ENCODE data around the gene AHRR.

The AHRR gene

DNA sequence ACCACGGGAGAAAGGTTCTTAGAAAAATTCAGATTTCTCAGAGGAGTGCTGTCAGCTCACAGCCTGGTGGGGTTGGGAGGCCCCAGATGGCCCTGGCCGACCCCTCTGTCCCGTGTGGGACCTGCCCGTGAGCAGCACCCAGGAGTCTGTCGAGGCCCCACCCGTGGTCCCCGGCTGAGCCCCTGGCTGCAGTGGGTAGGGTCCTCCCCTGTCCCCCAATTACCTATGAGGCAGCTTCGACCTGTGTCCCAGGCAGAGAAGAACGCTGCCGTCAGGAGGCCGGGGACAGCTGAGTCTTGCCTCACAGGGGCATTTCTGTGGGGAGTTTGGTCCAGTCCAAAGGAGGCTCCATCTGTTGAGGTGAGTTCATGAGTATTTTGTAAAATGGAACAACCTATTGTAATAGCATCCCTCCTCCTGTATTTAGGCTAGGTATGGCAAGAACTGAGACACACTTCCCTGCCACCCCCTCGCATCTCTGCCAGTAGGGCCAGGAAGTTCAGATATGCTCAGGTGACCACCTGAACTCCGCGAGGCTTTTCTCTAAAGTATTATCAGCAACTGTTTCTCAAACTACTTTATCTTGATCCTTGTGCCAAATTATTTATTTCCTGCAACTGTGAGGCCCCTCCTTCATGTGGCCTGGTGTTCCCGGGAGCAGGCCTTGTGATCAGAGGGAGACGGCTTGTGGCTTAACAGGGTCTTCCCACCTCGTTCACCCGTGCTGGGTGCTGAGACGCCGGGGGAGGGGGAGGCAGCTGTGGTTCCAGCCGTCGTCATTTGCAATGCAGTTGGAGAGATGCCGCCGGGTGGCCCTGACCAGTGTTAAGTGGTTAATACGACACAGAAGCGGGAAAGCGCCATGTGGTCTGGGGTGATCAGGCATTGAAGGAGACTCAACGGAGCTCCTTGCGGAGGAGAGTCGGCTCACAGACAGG is 1.7 kb downstream of the AHRR start:
- no peak for DNase-seq (ENCODE audit: low read depth)
- TF ChIP-seq, protein P1, sequence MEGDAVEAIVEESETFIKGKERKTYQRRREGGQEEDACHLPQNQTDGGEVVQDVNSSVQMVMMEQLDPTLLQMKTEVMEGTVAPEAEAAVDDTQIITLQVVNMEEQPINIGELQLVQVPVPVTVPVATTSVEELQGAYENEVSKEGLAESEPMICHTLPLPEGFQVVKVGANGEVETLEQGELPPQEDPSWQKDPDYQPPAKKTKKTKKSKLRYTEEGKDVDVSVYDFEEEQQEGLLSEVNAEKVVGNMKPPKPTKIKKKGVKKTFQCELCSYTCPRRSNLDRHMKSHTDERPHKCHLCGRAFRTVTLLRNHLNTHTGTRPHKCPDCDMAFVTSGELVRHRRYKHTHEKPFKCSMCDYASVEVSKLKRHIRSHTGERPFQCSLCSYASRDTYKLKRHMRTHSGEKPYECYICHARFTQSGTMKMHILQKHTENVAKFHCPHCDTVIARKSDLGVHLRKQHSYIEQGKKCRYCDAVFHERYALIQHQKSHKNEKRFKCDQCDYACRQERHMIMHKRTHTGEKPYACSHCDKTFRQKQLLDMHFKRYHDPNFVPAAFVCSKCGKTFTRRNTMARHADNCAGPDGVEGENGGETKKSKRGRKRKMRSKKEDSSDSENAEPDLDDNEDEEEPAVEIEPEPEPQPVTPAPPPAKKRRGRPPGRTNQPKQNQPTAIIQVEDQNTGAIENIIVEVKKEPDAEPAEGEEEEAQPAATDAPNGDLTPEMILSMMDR (IDR thresholded peaks at IDR 0.05; ENCODE audit: control insufficient read depth, extremely low read depth, insufficient read depth) = no peak
- no peak overlapping the region for H3K4me3 ChIP-seq (ENCODE audit: low read depth, low read length)

DNA sequence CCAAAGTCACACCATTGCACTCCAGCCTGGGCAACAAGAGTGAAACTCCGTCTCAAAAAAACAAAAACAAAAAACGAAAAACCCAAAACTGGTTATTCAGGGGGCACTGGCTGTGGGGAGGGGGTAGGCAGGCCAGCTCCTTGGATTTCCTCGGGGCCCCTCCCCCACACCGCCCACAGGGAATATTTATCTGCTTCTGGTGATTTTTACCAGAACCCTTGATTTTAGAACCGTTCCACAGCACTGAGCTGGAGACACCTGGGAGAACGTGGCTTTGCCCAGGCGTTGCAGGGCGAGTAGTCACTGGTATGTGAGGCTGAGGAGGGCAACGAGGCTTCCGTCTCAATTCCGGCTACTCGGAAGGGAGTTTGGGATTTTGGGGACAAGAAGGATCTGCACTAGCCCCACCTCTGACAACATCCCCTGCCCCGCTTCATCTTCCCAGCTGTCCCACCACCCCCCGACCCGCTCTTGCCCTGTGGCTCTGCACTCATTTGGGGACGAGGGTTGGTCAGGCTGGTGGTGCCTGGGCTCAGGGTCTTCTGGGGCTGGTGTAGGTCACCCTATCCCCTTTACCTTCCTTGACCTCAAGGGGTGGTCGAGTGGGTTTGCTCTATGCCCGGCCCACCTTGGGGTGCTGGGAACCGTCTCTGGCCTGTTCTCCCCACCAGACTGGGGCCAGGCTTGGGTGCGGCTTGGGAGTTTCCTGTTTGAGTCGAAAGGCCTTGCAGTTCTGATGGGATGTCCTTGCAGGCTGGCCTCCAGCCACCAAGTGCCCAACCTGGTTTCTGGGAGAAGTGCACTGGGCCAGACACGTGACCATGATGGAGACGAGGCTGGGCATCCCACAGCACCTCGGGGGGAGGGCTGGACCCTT is 3.5 kb downstream of the AHRR start:
- TF ChIP-seq, protein P1 (IDR thresholded peaks at IDR 0.05; ENCODE audit: control insufficient read depth, extremely low read depth, insufficient read depth) = no peak
- no peak for DNase-seq (ENCODE audit: low read depth)
- no peak overlapping the region for H3K4me3 ChIP-seq (ENCODE audit: low read depth, low read length)

DNA sequence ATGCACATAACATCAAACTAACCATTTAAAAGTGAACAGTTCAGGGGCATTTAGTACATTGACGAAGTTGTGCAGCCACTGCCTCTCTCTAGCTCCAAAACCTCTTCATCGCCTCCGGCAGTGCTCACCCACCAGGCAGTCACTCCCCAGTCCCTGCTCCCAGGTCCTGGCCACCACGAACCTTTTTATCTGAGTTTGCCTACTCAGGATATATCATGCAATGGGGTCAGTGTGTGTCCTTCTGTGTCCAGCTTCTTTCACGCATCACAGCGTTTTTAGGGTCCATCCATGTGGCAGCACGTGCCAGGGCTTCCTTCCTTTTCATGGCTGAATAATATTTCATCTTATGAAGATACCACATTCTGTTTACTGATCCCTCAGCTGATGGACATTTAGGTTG is 4.6 kb downstream of the AHRR start:
- DNase-seq (ENCODE audit: low read depth) = no peak
- no peak overlapping the region for H3K4me3 ChIP-seq (ENCODE audit: low read depth, low read length)
- TF ChIP-seq, protein P1 (IDR thresholded peaks at IDR 0.05; ENCODE audit: control insufficient read depth, extremely low read depth, insufficient read depth) = no peak

DNA sequence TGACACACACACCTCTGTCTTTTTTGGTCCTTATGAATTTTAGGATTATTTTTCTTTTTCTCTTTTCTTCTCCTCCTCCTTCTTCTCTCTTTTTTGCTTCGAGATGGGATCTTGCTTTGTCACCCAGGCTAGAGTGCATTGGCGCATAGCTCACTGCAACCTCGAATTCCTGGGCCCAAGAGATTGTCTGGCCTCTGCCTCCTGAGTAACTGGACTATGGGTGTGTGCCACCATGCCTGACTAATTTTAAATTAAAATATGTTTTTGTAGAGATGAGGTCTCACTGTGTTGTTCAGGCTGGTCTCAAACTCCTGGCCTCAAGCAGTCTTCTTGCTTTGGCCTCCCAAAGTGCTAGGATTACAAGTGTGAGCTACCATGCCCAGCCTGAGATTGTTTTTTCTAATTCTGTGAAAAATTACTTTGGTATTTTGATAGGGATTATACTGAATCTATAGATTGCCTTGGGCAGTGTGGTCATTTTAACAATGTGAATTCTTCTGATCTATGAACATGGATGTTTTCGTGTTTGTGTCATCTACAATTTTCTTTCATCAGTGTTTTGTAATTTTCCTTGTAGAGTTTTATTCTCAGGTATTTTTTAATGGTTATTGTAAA is 7.7 kb downstream of the AHRR start:
- DNase-seq (ENCODE audit: low read depth) = no peak
- H3K4me3 ChIP-seq (ENCODE audit: low read depth, low read length) = no peak overlapping the region
- TF ChIP-seq, protein P1 (IDR thresholded peaks at IDR 0.05; ENCODE audit: control insufficient read depth, extremely low read depth, insufficient read depth) = no peak

DNA sequence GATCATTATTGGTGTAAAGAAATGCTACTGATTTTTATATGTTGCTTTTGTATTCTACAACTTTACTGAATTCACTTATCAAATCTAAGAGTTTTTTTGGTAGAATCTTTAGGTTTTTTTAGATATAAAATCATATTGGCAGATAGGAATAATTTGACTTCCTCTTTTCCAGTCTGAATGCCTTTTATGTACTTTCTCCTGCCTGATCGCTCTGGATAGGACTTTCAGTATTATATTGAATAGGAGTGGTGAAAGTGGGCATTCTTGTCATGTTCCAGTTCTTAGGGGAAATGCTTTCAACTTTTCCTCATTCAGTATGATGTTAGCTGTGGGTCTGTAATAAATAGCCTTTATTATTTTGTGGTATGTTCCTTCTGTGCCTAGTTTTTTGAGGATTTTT is 8.3 kb downstream of the AHRR start:
- TF ChIP-seq, protein P1 (IDR thresholded peaks at IDR 0.05; ENCODE audit: control insufficient read depth, extremely low read depth, insufficient read depth) = no peak
- no peak for DNase-seq (ENCODE audit: low read depth)
- H3K4me3 ChIP-seq (ENCODE audit: low read depth, low read length) = no peak overlapping the region

DNA sequence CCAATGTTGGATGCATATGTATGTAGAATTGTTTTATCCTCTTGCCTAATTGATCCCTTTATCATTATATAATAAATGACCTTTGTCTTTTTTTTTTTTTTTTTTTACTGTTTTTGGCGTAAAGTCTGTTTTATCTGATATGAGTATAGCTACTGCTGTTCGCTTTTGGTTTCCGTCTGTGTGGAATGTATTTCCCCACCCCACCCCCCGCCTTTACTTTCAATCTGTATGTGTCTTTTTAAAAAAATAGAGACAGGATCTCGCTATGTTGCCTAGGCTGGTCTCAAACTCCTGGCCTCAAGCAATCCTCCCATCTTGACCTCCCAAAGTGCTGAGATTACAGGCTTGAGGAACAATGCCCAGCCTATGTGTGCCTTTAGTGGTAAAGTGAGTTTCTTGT is 11.3 kb downstream of the AHRR start:
- no peak for DNase-seq (ENCODE audit: low read depth)
- TF ChIP-seq, protein P1 (IDR thresholded peaks at IDR 0.05; ENCODE audit: control insufficient read depth, extremely low read depth, insufficient read depth) = no peak

More for the DNA sequence above, 11.3 kb downstream of the AHRR start:
- no peak overlapping the region for H3K4me3 ChIP-seq (ENCODE audit: low read depth, low read length)

Measured in LNCaP clone FGC (cell line).